ENCODE data around the gene CYP1B1. TPM values are rescaled to one million over a fixed set of nuclear protein-coding genes. Genes with fewer than 3 reads are reported as not detected.

Gene CYP1B1
- total RNA-seq, 4 donors from 2014 or later, result 42.8 to 118 (median 54.5) TPM

DNA sequence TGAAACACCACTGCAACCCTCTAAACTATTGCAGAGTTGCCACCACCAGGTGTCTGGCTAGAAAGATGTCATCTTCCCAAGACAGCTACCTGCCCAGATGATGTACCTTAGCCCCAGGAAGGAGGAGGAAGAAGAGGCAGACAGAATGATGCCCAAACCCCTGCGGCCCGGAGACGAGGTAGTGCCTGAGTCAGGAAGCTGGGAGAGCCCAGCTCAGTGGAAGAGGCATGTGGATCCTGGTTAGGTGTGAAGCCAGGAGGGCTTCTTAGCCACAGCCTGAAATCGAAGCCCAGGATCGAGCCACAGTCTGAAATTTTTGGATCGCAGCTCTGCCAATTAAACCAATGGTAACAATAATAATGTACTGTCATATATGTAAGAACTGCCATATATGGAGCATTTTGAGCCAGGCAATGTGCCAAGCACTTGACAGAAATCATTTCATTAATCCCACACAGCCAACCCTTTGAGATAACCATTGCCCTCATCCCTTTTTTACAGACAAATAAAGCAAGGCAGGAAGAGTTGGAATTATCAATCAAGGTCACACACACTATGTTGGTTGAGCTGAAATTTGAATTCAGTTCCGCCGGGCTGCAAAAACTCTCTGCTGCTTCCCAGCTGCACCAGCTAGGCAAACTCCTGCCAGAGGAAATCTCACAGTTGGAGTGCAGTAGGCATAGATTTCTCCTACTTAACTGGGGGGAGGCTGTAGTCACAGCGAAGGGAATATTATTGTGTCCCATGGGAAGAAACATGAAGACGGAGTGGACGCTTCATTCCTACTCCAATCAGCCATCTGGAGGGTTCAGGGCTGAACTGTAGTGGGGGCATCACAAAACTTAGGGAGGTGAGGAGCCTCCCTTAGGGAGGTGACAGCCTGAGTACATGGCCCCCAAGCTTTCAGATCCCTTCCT, 19.4 kb upstream of the CYP1B1 start:
- Histone ChIP-seq H3K36me3 (no peaks in the 10 kb centered on the region), H3K27ac (peak overlapping the region; percentile 80 to 82), H3K9me3 (no peaks in the 10 kb centered on the region), H3K27me3 (no peaks in the 10 kb centered on the region), H3K4me1 (peaks cover 3 to 8% of the 10 kb centered on the region in 2 donors), H3K4me3 (no peak overlapping the region)
- intact Hi-C loops (cut with DNase I; ENCODE audit: low total_unique reads), result no loop called here
- no peak for TF ChIP-seq CTCF (IDR thresholded peaks at IDR 0.05)
- TF ChIP-seq POLR2A (IDR thresholded peaks at IDR 0.05), result no peak
- no peak for DNase-seq

- no peaks in the 10 kb centered on the region for H3K36me3 ChIP-seq
- H3K9me3 ChIP-seq, result no peaks in the 10 kb centered on the region
- no peak overlapping the region for H3K4me3 ChIP-seq
- intact Hi-C loops (cut with DNase I; ENCODE audit: low total_unique reads), result no loop called here
- H3K27me3 ChIP-seq, result no peaks in the 10 kb centered on the region
- H3K27ac ChIP-seq, result peak overlapping the region; percentile 52 to 78
- H3K4me1 ChIP-seq, result peaks cover 3 to 8% of the 10 kb centered on the region in 2 donors
- TF ChIP-seq POLR2A (IDR thresholded peaks at IDR 0.05) (no peak), CTCF (IDR thresholded peaks at IDR 0.05) (no peak)
- peak in 1 of 2 donors; percentile 60 for DNase-seq
Measured at GRCh38 chr2:38093527-38094165, 17.7 kb upstream of the CYP1B1 start.

GRCh38 chr2:38092196-38092902, 16.4 kb upstream of the CYP1B1 start:
- intact Hi-C loops (cut with DNase I; ENCODE audit: low total_unique reads), result no loop called here
- peaks cover 3 to 8% of the 10 kb centered on the region in 2 donors for H3K4me1 ChIP-seq
- TF ChIP-seq POLR2A (IDR thresholded peaks at IDR 0.05), result peak in 1 of 2 donors; percentile 16
- TF ChIP-seq CTCF (IDR thresholded peaks at IDR 0.05), result no peak
- no peaks in the 10 kb centered on the region for H3K27me3 ChIP-seq
- H3K9me3 ChIP-seq, result no peaks in the 10 kb centered on the region
- peak overlapping the region; percentile 69 to 78 for H3K27ac ChIP-seq
- peak; percentile 63 to 85 for DNase-seq
- no peak overlapping the region for H3K4me3 ChIP-seq
- no peaks in the 10 kb centered on the region for H3K36me3 ChIP-seq

DNA sequence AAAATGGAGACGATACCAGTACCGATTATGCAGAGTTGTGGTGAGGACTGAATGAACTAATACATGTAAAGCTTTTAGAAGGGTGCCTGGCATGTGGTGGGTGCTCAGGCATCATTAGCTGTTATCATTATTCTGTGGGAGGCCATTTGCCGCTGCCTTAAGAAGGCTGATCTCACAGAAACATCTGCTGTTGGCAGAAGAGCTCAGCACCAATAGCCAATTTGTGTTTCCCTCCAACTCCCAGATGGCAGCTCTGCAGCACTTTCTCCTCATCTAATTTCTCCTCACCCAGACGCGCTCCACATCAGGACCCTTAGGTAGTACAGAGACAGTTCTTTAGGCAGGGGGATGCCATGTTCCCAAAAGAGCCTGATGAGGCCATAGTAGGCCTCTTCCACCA, 15.8 kb upstream of the CYP1B1 start:
- H3K4me1 ChIP-seq, result peaks cover 3 to 8% of the 10 kb centered on the region in 2 donors
- H3K27me3 ChIP-seq, result no peaks in the 10 kb centered on the region
- H3K36me3 ChIP-seq, result no peaks in the 10 kb centered on the region
- no peaks in the 10 kb centered on the region for H3K9me3 ChIP-seq
- H3K4me3 ChIP-seq, result no peak overlapping the region
- intact Hi-C loops (cut with DNase I; ENCODE audit: low total_unique reads), result no loop called here
- H3K27ac ChIP-seq, result peak overlapping the region; percentile 69 to 78
- DNase-seq, result no peak
- TF ChIP-seq POLR2A (IDR thresholded peaks at IDR 0.05) (no peak), CTCF (IDR thresholded peaks at IDR 0.05) (no peak)

Data from uterus (tissue), 4 donors.